GM18907 (cell line): Measurements from ENCODE around the gene RIPK3.

Source experiments
- ATAC-seq: cut with Tn5 transposase; IDR thresholded peaks from one replicate; pipeline ENCODE4 v1.9.1; 2021; ENCODE audit warnings: mild to moderate bottlenecking, moderate library complexity; ENCODE audit not compliant: unreplicated experiment

RIPK3 gene

GRCh38 chr14:24307575-24308341 is 32.0 kb downstream of the RIPK3 start, which contains the start of gene CIDEB:
CIDEB (minus strand) TSS chr14:24307977; CDS start chr14:24307858, 119 bp downstream.
- no peak for ATAC-seq

- ATAC-seq = no peak
Observed at GRCh38 chr14:24307156-24307574, 32.6 kb downstream of the RIPK3 start.

GRCh38 chr14:24304019-24304387 is 35.8 kb downstream of the RIPK3 start:
- no peak for ATAC-seq

- no peak for ATAC-seq
Observed at GRCh38 chr14:24300326-24300980, 39.3 kb downstream of the RIPK3 start.

GRCh38 chr14:24299255-24300191 is 40.3 kb downstream of the RIPK3 start, which contains the start of the genes DHRS1 and NOP9:
DHRS1 (minus strand) TSS chr14:24299780; CDS start chr14:24299106, 674 bp downstream.
NOP9 (plus strand) TSS chr14:24299850; CDS start chr14:24299955, 105 bp downstream.
- peak; percentile 71 for ATAC-seq

GRCh38 chr14:24298892-24299254 is 40.9 kb downstream of the RIPK3 start:
- no peak for ATAC-seq

GRCh38 chr14:24297190-24297964 is 42.4 kb downstream of the RIPK3 start:
- ATAC-seq = peak; percentile 36

GRCh38 chr14:24296341-24297157 is 43.2 kb downstream of the RIPK3 start:
- peak; percentile 54 for ATAC-seq

GRCh38 chr14:24293525-24293924 is 46.3 kb downstream of the RIPK3 start:
- no peak for ATAC-seq

- no peak for ATAC-seq
Observed at GRCh38 chr14:24292118-24292807, 47.5 kb downstream of the RIPK3 start.

- no peak for ATAC-seq
Observed at GRCh38 chr14:24291446-24292117, 48.2 kb downstream of the RIPK3 start.

- no peak for ATAC-seq
Observed at GRCh38 chr14:24290746-24291145, 49.0 kb downstream of the RIPK3 start.

GRCh38 chr14:24289649-24290280 is 50.0 kb downstream of the RIPK3 start:
- peak; percentile 85 for ATAC-seq

- ATAC-seq = no peak
Observed at GRCh38 chr14:24286996-24287395, 52.8 kb downstream of the RIPK3 start.
